Measurements from ENCODE around the gene POLR1E. TPM values are rescaled to one million over a fixed set of nuclear protein-coding genes. Genes with fewer than 3 reads are reported as not detected.

The POLR1E gene
- total RNA-seq, 1 donor from 2014 or later: 16.6 TPM

Other genes with a start within 250 kb of the POLR1E start
- gene GRHPR, start 63.3 kb upstream of the POLR1E start, total RNA-seq: 65.0 TPM
- gene ZBTB5, start 20.5 kb upstream of the POLR1E start, total RNA-seq: 10.1 TPM
- gene FBXO10, start 90.4 kb downstream of the POLR1E start, total RNA-seq: 8.0 TPM
- gene TOMM5, start 106.6 kb downstream of the POLR1E start, total RNA-seq: 60.7 TPM
- not detected for gene FRMPD1, start 165.0 kb downstream of the POLR1E start, total RNA-seq

Measured in upper lobe of right lung (tissue), 1 donor.